GM21423 (cell line): ENCODE data around the gene ARHGEF4.

Source experiments
- ATAC-seq: cut with Tn5 transposase; IDR thresholded peaks from one replicate; pipeline ENCODE4 v1.9.1; 2021; ENCODE audit warnings: mild to moderate bottlenecking, moderate library complexity; ENCODE audit not compliant: unreplicated experiment

The ARHGEF4 gene

GRCh38 chr2:131045286-131046027 is 208.7 kb downstream of the ARHGEF4 start:
- no peak for ATAC-seq

GRCh38 chr2:131046028-131046917 is 209.6 kb downstream of the ARHGEF4 start:
- ATAC-seq: no peak

GRCh38 chr2:131046918-131047652 is 210.4 kb downstream of the ARHGEF4 start:
- ATAC-seq: no peak

GRCh38 chr2:131047920-131048560 is 211.3 kb downstream of the ARHGEF4 start:
- ATAC-seq: no peak

GRCh38 chr2:131048641-131049040 is 211.9 kb downstream of the ARHGEF4 start:
- ATAC-seq: no peak

GRCh38 chr2:131049150-131049718 is 212.5 kb downstream of the ARHGEF4 start:
- no peak for ATAC-seq

GRCh38 chr2:131050896-131051295 is 214.2 kb downstream of the ARHGEF4 start:
- ATAC-seq: no peak

GRCh38 chr2:131052741-131053263 is 216.1 kb downstream of the ARHGEF4 start:
- no peak for ATAC-seq

GRCh38 chr2:131054488-131054887 is 217.8 kb downstream of the ARHGEF4 start:
- no peak for ATAC-seq

GRCh38 chr2:131055169-131056065 is 218.7 kb downstream of the ARHGEF4 start:
- ATAC-seq: no peak

- ATAC-seq: no peak
Observed at GRCh38 chr2:131056204-131056931, 219.7 kb downstream of the ARHGEF4 start.

- no peak for ATAC-seq
Observed at GRCh38 chr2:131056932-131057287, 220.2 kb downstream of the ARHGEF4 start.

- ATAC-seq: no peak
Observed at GRCh38 chr2:131058214-131058843, 221.6 kb downstream of the ARHGEF4 start.

- no peak for ATAC-seq
Observed at GRCh38 chr2:131058920-131059319, 222.2 kb downstream of the ARHGEF4 start.

GRCh38 chr2:131063501-131064283 is 227.0 kb downstream of the ARHGEF4 start:
- ATAC-seq: no peak

- no peak for ATAC-seq
Observed at GRCh38 chr2:131064589-131065512, 228.1 kb downstream of the ARHGEF4 start.
